NCI-H2171 treated with DMSO at 0.1 percent for 48 hours (cell line): ENCODE results near the gene DGUOK.

Experiments used
- DNase-seq: peaks from one replicate; lab custom pipeline; 2025; lab: John Stamatoyannopoulos, UW

DGUOK gene

GRCh38 chr2:73999881-74000597, 73.4 kb downstream of the DGUOK start:
- peak; percentile 32 for DNase-seq

- DNase-seq: no peak
These were observed 74.0 kb downstream of the DGUOK start for GRCh38 chr2:74000666-74001065.

- no peak for DNase-seq
These were observed 74.4 kb downstream of the DGUOK start for GRCh38 chr2:74001121-74001520.

GRCh38 chr2:74001781-74002504, 75.3 kb downstream of the DGUOK start:
- DNase-seq: peak; percentile 74

GRCh38 chr2:74002505-74003421, 76.1 kb downstream of the DGUOK start:
- DNase-seq: peak; percentile 85

GRCh38 chr2:74003494-74004211, 77.0 kb downstream of the DGUOK start:
- DNase-seq: peak; percentile 65

GRCh38 chr2:74004212-74005182, 77.8 kb downstream of the DGUOK start:
- DNase-seq: peak; percentile 48

- DNase-seq: peak; percentile 41
These were observed 79.1 kb downstream of the DGUOK start for GRCh38 chr2:74005786-74006185.

- no peak for DNase-seq
These were observed 79.8 kb downstream of the DGUOK start for GRCh38 chr2:74006459-74006858.

GRCh38 chr2:74007121-74007520, 80.4 kb downstream of the DGUOK start:
- DNase-seq: no peak

GRCh38 chr2:74007711-74008110, 81.0 kb downstream of the DGUOK start:
- no peak for DNase-seq
